Stimulated activated naive CD8-positive, alpha-beta T cell treated with anti-CD3 and anti-CD28 coated beads, Interleukin-15, Interleukin-2, amounts not matched to agents 100 U/mL and 50 U/mL, for 24 hours (primary cell): Measurements from ENCODE around the gene PA2G4.
"Not testable (repeated sequence)": the region's sequence is repeated elsewhere in the genome, so short reads cannot be mapped to it uniquely, and the experiment has no call there.

ENCODE experiments used
- ATAC-seq: fragments of 150-1000 bp; cut with Tn5 transposase; one replicate; pipeline ENCODE4 v1.10.0; 2021
- DNase-seq: peaks from one replicate; pipeline ENCODE4 v3.0.0; 2021

The PA2G4 gene

DNA sequence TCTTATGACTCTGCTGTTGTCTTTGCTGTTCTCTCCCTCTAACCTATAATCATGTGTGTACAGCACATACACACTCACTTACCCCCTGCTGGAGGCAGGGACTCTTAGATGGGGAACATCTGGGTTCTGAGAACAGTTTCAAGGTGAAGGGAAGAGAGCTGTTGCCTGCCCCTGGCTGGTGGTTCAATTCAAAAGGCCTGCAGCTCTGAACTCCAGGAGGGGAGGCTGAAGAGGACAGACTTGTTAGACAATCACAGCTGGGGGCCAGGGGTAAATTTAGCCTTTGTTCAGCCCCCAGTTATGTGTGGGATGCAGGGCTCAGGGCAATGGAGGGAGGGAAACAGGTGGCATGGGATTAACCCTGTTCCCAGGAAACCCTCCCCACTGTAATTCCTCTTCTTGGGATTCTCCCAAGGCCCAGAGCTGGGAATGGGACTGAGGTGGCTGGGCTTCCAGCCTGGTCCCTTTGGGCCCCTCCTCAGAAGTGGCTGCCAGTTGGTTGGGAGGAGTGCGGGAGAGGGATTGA lies 50.0 kb downstream of the PA2G4 start:
- ATAC-seq (no peak), DNase-seq (no peak)

GRCh38 chr12:56154818-56155217 lies 50.5 kb downstream of the PA2G4 start:
- ATAC-seq (no peak), DNase-seq (no peak)

- DNase-seq, result no peak
- ATAC-seq, result no peak
These were observed 51.0 kb downstream of the PA2G4 start for GRCh38 chr12:56155256-56155845.

- DNase-seq, ATAC-seq: not testable (repeated sequence)
These were observed 52.3 kb downstream of the PA2G4 start for GRCh38 chr12:56156464-56157200.

- ATAC-seq, result peak; percentile 19
- peak; percentile 60 for DNase-seq
These were observed 53.1 kb downstream of the PA2G4 start for GRCh38 chr12:56157201-56158028.

DNA sequence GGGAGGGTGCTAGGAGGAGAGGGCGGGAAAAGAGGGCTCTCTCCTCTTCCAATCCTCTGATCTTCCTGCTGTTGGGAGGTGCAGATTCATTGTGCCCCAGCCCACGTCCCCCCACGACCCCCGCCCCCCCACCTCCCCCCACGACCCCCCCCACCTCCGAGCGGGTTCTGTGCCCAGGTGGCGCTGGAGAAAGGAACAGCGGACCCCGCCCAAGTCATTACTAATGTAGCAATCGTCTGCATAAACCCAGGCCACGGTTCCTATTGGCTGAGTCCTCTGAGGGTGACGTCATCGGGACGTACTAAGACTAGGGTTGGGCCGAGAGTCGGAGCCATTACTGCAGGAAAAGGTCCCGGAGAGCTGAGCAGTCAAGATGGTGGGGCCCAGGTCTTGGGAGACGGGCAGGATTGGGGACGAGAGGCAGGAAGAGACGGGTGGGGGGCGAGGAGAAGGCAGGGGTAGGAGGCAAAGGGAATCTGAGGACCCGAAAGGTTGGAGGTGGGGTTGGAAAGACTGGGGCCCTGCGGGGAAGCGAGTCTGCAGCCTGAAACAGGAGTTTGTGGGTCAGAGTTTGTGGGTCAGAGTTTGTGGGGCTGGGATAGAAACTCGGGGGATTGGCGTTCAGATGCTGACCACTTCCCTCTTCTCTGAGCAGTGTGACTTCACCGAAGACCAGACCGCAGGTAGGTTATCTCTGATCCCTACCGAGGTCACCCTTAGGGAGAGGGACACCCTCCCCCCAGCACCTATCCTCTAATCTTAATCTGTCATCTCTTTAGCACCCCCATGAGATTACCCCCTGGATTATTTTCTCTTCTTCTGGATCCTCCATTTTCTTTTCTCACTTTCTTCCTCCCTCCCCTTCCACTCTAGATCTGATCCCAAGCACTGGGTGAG lies 53.9 kb downstream of the PA2G4 start, which contains the start of gene MYL6:
Gene MYL6, plus strand, starts transcription at position 331 of the 897 bp plus-strand sequence. Its CDS starts 43 bp downstream, at position 374.
- ATAC-seq, result peak; percentile 88
- DNase-seq, result peak; percentile 91

DNA sequence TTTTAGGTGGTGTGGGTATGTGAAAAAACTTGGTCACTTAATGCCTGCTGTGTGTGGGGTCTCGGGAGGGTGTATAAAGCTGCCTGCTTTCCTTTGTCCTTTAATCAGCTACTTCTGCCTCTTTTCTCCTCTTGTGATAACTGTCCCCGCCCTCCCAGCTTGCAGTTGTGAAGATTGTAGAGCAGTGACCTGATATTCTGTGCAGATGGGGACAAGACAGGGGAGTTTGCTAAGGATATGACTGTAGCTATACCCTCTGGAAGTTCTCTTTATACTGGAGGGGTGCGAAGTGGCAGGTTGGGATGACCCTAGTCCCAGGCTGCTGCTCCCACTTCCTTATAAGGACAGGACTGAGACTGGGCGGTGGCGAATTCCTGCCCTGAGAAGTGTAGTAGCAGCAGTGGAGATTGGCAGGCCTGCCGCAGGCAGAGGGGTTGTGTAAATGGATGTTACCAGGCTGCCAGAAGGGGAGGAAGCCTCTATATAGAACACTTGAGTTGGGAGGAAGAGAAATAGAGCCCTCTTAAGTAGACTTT lies 54.6 kb downstream of the PA2G4 start:
- ATAC-seq (peak; percentile 6), DNase-seq (peak; percentile 35)

DNA sequence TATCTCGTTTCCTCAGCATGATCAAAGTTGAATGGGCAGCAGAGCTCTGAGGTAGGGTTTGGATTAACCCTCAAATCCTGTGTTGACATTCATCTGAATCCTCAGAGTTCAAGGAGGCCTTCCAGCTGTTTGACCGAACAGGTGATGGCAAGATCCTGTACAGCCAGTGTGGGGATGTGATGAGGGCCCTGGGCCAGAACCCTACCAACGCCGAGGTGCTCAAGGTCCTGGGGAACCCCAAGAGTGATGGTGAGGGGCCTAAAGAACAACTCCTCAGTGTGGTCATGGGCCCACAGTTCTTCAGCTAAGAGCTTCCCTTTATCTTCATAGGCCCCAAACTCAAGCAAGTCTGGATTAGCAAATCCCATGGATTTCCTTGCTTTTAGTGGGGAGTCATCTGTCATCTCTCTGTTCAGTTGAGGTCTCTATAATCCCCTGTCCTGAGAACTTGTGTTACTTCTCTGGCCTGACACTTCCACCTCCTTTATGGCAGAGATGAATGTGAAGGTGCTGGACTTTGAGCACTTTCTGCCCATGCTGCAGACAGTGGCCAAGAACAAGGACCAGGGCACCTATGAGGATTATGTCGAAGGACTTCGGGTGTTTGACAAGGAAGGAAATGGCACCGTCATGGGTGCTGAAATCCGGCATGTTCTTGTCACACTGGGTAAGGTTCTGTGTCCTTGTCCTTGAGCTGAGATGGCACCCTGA lies 55.3 kb downstream of the PA2G4 start:
- DNase-seq (no peak), ATAC-seq (no peak)

DNA sequence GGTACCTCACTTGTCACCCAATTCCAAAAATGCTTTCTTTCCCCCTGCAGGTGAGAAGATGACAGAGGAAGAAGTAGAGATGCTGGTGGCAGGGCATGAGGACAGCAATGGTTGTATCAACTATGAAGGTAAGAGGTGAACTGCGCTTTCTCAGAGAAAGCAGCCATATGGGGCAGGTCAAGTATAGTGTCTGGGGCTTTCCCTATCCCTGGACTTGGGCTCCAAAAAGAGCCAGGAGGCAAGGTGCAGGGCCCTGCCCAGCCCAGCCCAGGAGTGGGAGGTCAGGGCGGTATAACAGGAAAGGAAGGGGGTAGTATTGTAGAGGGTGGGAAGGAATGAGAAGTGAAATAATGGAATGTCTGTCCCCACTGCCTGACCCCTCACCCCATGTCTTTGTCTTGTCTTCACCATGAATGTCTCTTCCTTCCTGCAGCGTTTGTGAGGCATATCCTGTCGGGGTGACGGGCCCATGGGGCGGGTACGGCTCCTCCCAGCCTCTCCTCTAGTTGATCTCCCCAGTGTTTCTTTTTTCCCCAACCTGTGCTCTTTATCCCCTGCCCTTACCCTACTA lies 55.9 kb downstream of the PA2G4 start:
- peak; percentile 59 for DNase-seq
- ATAC-seq, result peak; percentile 38

GRCh38 chr12:56160894-56161689 lies 56.7 kb downstream of the PA2G4 start:
- ATAC-seq, result no peak

DNA sequence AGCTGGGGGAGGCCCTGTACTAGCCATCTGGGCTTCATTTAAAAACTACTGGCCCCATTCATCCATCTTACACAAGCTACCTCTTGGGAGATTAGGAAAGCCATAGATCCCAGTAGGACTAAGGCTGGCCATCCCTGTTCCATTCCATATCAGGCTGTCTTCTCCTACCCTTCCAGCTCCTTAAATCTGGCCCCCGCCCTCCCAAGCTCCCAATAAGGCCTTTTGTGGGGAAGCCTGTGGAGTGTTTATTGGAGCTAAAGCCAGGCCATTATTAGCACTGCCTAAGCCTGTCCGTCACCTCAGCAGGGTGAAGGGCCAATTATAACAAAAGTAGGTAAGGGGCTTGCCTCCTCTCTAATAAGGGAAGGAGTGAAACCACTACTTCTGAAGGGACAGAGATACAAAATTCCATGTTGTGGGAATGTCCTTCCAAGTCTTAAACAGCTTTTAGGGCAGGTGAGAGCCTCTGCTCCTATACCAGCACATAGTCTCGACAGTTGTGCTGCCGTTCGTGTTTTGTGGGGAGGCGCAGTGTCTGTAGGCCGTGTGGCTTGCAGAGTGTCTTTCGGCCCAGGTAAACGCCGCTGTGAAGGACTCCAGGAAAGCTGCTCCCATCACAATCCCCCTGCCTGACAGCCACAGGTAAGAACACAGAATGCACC lies 57.5 kb downstream of the PA2G4 start:
- DNase-seq (no peak), ATAC-seq (no peak)

More at GRCh38 chr12:56160894-56161689, 56.7 kb downstream of the PA2G4 start:
- DNase-seq, result no peak

DNA sequence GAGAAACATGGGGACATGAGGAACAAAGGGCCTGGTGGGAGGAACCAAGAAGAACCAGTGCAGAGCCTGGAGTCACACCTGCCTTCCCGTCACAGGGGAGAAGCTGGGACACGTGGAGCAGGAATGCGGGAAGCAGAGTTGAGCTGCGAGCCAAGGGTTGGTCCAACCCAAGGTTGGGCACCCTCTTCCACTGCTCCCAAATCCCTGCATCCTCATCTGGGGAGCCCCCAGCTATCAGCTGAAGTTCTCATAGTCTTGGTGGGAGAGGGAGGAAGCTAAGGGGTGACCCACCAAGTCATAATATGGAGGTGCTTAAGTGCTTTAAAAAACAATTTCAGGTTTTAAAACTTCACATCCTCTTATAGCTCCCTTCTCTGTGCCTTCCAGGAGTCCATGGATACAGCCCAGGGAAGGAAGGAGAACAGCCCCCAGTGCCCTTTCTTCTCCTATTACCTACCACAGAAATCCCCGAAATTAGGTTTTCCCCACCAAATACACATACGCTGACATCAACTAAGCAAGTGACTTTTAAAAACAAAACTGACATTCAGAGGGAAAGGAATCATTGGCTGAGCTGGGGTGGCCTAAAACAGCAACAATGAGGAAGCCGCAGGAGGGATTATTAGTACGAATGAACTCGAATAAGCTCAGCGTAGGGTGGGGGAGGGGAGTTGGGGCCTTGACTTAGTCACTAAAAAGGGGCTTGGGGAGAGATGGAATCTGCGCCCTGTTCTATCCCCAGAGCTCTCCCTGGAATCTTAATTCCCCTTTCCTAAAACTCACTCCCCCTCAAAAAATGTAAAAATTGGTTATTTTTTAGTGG lies 58.3 kb downstream of the PA2G4 start:
- ATAC-seq, result no peak
- no peak for DNase-seq
